NAMALWA (cell line): ENCODE data around the gene ZNF229.
"Not testable (repeated sequence)": the region's sequence is repeated elsewhere in the genome, so short reads cannot be mapped to it uniquely, and the experiment has no call there.

Experiments used
- DNase-seq: peaks from one replicate; pipeline ENCODE4 v3.0.0-alpha.2; 2015; ENCODE audit warnings: low spot score

ZNF229 gene

GRCh38 chr19:44447916-44448674 is at the start of gene ZNF229:
TSS of gene ZNF229 (minus strand) at chr19:44448472. CDS start at chr19:44442847, 5,625 bp downstream.
- DNase-seq, result no peak

GRCh38 chr19:44496711-44497110 is 48.4 kb upstream of the ZNF229 start:
- no peak for DNase-seq

GRCh38 chr19:44476559-44477408 is 28.5 kb upstream of the ZNF229 start:
- peak; percentile 41 for DNase-seq

GRCh38 chr19:44468730-44469129 is 20.5 kb upstream of the ZNF229 start:
- not testable (repeated sequence) for DNase-seq

DNA sequence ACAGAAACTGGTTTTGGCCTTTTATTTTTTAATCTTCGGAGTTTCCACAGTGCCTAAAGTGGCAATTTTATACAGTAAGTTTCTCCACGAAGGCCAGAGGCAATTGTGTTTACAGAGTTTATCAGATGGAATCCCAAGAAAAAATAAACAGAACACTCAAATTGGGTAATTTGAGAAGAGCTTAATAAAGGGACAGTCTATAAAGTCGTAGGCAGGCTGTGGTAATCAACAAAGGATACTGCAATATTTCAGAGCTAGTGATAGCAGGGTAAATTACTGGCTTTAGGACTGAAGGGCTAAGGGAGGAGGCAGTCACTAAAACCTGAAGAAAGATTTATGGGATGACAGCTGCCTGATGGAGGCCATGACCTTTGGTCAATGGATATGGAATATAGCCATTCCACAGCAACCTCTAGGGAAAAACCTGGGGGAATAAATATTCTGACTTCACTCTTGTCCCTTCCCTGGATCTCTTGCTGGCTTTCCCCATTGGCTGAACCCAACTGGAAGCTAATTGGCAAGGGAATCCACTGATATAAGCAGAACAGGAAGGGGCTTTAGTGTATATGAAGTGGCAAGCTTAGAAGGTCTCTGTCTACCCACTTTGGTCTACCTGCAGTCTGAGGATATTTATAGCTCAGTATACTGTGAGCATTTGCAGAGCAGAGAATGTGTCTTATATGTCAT is 14.5 kb upstream of the ZNF229 start:
- not testable (repeated sequence) for DNase-seq

DNA sequence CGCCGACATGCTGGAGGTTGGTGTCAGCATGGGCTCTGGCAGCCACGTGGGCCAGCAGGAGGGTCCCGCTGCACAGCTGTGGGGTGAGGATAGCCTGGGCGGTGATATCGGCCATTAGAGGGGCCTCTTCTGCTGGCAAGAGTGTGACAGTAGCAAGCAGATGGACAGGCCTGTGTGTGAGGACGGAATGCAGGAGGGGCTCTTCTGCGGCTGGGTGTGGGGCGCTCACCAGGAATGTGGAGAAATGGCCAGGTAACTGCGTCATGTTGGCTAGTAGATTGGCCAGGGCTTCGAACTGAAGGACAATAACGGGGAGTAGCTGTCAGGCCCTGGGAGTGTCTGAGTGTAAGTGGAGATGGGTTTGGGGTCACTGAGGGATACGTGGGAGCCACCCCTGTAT is 7.7 kb upstream of the ZNF229 start:
- not testable (repeated sequence) for DNase-seq

- no peak for DNase-seq
These were observed 6.8 kb upstream of the ZNF229 start for GRCh38 chr19:44455100-44455499.

- DNase-seq, result no peak
These were observed 4.1 kb upstream of the ZNF229 start for GRCh38 chr19:44452367-44452766.

- DNase-seq, result no peak
These were observed 3.4 kb upstream of the ZNF229 start for GRCh38 chr19:44451687-44452086.

DNA sequence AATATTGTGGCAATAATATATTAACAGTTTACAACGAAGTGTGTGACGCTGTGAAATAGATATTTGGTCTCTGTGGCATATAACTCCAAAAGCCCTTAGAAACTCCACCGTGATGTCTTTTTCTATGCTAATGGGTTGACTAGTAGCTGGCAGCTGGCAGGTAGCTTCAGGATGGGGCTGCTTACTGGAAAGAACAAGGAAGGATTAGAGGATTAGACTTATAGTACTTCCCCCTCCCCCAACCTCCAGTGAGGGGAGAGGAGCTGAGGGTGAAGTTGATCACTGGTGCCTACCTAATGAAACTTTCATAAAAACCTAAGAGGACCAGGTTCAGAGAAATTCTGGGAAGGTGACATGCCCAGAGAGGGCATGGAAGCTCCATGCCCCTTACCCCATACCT is 9.8 kb downstream of the ZNF229 start:
- no peak for DNase-seq

GRCh38 chr19:44435441-44435840 is 12.8 kb downstream of the ZNF229 start:
- DNase-seq, result no peak

DNA sequence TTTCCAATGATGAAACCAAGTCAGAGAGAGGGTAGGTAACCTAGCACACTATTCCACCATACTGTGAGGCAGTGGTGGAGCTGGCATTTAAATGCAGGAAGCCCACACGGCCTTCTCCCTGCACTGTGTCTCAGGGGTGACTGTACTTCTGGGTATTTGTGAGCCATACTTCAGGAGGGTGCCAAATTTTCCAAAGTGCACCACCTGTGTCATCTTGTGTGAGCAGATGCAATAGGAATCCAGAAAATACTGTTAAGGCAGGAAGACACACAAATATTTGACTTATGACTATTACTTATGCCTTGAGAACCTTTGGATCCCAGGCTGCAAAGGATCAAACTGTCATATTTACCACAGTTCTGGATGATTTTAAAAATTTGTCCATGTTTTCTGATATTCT is 17.3 kb downstream of the ZNF229 start:
- no peak for DNase-seq

GRCh38 chr19:44415553-44415952 is 32.7 kb downstream of the ZNF229 start:
- not testable (repeated sequence) for DNase-seq

DNA sequence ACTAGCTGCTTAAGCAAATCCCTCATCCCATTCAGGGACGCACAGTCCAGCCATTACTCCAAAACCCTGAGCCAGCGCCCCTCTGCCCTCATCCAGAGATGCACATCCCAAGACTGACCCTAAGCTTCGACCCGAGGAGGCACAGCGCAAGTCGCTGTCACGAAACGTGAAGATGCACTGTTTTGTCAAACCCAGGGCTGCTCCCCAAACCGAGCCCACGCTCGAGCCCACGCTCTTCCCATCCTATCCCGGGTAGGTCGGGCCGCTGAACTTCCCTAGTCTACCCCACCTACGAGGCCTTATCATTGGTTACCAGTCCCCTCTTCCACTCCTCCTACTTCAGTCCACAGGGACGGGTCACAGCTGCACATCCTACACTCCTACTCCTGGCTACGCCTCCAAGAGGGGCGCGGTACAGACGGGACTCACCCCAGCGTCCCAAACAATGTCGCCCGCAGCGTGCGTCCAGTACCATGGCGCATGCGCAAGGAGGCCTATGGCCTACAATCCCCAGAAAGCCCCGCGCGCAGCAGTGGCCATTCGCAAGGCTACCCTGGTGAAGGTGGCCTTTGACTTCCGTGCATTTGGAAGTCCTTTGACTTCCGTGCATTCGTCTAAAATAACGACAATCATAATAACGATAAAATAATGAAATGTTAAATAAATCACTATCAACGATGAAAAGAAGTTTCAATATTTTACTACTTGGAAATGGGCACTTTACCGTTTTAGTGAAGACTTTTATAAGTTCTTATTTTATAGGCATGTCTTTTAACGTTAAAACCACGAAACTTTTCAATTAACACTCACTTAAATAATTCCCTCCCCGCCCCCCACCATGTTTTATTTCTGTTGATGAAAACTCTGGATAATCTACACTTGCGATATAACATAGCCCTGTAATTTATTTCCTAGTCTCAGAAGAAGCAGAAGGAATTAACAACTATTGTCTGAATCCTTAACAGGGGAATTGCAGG is 46.8 kb downstream of the ZNF229 start, which contains the start of gene ZNF285:
Gene ZNF285 (minus strand): TSS at position 470 of the 977 bp plus-strand sequence. CDS start 4,395 bp downstream, outside the sequence.
- DNase-seq, result no peak

DNA sequence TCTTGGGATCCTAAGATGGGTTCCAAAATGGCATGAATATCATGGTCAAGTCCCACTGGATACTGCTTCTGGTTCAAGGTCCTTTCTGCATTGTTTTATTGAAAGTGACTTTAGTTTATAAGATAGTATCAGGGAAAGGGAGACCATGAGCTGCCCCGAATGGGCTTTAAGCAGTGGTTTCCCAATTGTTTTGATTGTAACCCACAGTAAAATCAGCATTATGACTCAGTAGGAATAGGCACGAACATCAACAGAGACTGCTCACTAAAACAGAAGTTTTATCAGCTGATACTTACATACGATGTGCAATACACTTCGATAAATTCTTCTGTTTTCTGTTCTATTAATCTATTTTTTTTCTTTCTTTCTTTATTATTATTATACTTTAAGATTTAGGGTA is 59.0 kb downstream of the ZNF229 start:
- not testable (repeated sequence) for DNase-seq
